NCI-H128 (cell line): ENCODE measurements around the gene ARMC6.
A peak's percentile ranks its signal among the peaks of the same experiment; 100 is the strongest.

ENCODE experiments used
- DNase-seq: peaks from one replicate; lab custom pipeline; 2025; ENCODE audit not compliant: unreplicated experiment; lab: John Stamatoyannopoulos, UW

ARMC6 gene

DNA sequence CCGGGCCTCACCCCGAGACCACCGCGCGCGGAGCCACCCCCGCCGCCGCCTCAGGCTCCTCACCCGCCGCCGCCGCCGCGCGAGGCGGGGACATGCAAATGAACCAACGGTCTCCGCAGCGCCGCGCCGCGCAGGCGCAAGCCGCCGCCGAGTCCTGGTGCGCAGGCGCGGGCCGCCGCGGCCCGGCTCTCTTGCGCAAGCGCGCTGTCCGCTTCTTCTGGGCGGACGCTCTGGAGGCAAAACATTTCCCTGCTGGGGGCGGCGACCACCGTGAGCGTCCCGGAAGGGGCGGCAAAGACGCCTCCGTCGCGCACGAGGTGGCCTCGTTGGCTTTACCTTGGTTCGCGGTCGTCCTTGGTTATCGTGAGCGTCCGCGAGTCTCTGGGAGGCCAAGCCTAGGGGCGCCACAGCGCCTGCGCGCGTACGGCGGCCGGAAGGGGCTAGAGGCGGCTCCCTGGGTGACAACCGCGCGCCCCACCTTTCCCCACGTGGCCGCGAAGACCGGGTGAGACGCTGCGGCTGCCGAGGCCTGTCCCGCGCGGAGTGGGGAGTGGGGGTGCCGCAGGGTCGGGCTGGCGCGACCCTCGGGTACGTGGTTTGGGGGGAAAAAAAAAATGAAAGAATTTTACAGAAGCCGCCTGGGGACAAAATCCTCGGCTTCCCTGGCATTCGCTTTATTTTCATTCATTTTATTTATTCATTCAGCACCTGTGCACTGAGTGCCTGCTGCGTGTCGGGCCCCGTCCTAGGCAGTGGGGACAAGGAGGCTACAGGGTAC is at the start of gene ARMC6, which contains the start of gene SUGP2:
ARMC6 (plus strand) TSS at position 178 of the 778 bp plus-strand sequence. CDS start 607 bp downstream, outside the sequence.
SUGP2 (minus strand) TSS at position 92 of the 778 bp plus-strand sequence. CDS start 2,446 bp downstream, outside the sequence.
- DNase-seq = peak; percentile 63

DNA sequence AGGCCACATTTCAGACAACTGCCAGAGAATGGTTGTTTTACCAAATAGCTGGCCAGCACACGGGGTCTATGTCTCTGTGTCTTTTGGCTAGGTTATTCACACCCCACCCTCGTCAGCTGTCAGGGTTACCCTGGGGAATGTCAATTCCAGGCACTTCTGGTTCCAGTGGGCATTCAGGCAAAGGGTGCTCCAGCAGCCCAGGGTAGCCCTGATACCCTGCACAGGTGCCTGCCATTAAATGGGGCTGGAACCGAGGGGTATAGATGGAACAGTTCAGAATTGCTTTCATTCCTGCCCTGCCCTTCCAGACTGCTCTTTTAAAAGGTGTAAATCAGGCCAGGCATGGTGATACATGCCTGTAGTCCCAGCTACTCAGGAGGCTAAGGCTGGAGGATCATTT is 49.2 kb upstream of the ARMC6 start:
- no peak for DNase-seq

DNA sequence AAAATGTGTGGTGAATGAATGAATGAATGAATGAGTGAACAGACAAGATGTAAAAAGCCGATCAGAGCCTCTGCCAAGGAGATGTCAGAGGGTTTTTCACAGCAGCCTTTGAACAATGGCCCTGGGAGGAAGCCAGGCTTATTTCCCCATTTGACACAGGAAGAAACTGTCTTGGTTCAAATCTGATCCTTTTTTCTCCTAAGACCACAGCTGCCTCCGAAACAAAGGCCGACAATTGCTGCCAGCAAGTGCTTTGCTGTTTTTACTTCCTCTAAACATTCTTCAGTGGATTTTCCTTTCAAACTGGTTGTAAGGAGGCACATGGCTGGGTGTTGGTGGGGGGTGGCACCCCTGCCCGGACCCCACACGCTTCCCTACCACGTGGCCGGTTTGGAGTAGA is 48.1 kb upstream of the ARMC6 start:
- no peak for DNase-seq

DNA sequence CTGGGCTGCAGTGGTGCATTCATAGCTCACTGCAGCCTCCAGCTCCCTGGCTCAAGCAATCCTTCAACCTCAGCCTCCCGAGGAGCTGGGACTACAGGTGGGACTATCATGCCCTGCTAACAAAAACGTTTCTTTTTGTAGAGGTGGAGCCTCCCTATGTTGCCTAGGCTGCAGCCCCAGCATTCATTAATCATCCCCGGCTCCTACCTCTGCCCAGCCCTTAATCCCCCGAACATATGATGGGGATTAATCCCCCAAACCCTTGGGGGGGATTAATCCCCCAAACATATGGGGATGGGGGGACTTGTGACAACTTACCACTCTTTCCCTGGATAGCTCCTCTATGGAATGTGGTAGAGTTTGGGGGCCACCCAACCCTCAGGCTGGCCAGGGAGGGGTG is 45.9 kb upstream of the ARMC6 start:
- DNase-seq = no peak

DNA sequence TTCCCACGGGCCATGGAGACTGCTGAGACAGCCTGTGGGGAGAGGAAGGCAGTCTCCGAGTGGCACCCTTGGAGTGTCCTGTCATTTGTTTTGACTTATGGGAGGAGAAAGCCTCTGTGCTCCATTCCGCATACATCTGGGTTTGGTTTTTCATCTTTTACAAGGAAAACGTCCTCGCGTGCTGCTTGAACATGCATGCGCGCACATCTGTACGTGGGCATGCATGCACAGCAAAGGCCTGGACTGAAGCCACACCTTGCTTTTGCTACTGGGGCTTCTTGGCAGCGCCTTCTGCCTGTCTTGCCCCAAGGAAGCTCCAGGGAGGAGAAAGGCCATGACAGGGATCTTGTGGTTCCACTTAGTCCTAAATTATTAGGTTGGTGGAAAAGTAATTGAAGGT is 44.1 kb upstream of the ARMC6 start:
- no peak for DNase-seq

DNA sequence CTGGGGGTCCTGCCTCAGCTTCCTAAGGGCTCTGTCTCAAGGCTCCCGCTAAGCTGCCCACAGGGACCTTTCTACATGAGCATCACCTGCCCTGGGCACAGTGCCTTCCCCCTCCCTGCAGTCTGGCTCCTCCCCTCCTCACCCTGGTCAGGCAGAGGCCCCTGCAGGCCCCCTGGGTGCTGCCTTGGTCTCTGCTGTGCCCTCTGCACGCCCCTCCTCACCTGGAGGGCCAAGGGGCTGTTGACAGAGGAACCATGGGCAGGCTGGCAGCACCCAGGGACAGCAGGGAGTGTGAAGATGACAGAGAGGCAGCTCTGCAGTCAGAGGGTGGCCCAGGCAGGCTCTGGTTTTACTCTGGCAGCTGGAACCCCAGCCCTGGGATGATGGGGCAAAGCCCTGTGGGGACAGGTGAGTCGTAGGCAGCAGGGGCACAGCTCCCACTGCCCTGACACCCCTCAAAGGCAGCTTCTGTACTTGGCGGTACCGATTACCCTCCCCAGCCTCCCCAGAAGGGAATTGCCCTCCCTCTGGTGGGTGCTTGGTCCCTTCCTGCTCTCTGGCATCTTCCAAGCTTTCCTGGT is 43.2 kb upstream of the ARMC6 start:
- no peak for DNase-seq

DNA sequence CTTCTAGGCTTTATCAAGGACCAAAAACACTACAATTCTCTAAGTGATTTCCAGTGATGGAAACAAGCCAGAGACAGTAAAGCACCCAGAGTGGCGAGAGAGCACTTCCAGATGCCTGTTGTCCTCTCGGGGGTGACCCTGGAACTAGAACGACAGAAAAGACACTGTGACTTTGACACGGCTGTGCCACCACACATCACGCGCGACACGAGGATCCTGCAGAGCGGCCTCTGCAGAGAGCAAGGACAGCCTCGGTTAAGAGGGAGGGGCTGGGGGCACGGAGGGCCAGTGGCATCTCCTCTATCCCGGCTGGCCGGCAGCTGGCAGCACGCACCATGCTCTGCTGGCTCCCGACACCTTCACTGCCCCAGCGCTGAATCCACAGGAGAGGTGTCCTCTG is 42.4 kb upstream of the ARMC6 start:
- no peak for DNase-seq

DNA sequence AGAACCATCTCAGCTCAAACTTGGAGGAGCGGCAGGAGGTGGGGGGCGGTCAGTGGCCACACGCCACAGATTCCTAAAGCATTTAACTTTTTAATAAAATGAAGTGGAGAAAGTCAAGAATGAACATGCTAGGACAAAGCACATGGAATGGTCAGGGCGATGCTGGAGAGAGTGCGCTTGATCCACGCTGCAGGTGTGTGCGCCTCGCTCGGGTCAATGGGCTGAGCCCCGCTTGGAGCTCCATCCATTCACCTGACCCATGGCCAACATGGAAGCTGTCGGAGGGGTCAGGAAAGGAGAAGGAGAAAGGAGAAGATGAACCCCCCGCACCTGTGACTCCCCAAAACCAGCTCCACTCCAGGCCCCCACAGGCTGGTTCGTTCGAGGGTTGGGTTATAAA is 41.9 kb upstream of the ARMC6 start:
- no peak for DNase-seq

DNA sequence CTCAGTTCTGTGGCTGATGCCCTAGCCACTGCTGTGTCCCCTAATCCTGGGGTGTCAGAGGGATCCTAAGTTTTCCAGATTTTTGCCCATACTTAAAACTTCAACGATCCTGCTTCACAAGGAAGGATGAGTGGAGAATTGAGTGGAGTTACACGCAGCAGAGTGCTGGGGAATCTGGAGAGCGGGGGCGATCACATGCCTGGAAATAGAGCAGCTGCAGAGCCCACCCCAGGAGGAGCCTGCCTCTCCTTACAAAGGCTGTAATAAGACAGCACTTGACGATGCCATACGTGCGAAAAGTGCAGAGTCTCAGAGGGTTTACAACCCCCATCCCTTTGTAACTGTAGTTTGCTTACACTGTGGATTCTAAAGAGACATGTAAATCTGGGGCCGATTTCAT is 40.7 kb upstream of the ARMC6 start:
- no peak for DNase-seq

DNA sequence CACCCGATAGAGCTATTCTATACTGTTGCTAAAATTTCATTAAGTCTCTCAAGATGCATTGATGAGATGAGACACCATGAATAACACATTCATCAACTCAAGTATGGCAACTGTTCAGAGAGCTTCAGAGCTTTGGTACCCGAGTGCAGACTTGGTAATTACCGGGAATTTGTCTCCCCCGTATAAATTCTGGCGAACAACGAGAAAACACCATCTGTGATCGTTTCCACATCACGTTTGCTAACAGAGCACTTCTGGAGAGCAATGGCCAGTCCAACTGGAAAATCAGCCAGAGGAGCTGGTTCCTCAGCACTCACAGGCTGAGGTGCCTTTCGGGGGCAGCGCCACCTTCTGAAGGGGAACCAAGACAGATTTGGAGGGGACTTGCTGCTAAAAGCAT is 40.3 kb upstream of the ARMC6 start:
- no peak for DNase-seq

DNA sequence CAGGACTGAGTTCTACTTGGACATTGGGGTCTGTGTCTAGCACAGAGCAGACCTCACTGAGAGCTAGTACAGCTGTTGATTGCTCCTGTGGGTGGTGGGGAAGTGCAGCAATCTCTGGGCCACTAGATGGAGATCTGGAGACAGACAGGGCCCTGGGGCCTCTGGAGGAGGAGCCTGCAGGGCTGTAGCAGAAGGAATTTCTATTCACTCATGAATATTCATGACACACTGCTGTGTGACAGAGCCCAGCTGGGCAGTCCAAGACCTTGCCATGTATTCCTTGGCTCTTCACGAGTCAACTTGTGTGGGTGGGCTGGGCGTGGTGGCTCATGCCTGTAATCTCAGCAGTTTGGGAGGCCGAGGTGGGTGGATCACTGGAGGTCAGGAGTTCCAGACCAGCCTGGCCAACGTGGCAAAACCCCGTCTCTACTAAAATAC is 37.6 kb upstream of the ARMC6 start:
- DNase-seq = no peak

DNA sequence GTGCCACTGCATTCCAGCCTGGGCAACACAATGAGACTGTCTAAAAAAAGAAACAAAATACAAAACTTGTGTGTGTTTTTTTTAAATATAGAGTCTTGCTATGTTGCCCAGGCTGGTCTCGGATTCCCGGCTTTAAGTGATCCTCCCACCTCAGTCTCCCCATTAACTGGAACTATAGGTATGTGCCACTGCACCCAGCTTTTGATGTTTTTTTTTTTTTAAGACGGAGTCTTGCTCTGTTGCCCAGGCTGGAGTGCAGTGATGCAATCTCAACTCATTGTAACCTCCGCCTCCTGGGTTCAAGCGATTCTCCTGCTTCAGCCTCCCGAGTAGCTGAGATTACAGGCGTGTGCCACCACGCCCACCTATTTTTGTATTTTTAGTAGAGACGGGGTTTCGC is 37.1 kb upstream of the ARMC6 start:
- no peak for DNase-seq

DNA sequence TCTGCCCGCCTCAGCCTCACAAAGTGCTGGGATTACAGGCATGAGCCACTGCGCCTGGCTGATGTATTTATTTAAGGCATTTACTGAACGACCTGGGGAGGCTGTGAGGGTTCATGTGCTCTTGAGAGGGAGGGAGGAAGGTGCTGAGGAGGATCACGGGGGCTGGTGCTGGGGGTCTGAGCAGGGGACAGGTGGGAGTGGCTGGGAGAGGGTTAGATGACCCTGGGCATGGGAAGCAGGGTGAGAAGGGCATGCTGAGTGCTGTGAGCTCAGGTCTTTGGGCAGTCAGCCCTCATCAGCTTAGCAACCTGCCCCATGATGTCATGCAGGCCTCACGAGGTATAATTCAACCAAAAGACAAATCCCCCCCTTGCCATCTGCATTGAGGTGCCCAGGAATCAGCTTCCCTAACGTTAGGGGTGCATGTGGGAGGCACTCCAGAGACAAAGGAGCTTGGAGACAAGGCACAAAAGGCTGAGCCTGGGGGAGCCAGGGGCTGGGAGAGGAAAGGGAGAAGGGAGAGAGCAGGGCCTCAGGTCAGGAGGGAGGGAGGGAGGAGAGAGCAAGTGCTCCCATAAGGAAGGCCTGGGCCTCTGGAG is 36.5 kb upstream of the ARMC6 start:
- DNase-seq = no peak

DNA sequence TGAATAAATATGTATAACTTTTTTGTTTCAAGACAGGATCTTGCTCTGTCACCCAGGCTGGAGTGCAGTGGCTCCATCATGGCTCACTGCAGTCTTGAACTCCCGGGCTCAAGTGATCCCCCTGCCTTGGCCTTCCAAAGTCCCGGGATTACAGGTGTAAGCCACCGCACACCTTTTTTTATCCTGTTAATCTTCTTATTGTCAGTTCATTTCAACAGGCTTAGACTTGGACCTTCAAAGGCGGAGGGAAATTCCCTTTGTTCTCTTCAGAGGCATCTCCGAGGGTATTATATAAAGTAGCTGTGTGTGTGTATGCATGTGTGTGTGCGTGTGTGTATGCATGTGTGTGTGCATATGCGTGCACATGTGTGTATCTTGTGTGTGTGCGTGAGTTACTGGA is 35.1 kb upstream of the ARMC6 start:
- no peak for DNase-seq

DNA sequence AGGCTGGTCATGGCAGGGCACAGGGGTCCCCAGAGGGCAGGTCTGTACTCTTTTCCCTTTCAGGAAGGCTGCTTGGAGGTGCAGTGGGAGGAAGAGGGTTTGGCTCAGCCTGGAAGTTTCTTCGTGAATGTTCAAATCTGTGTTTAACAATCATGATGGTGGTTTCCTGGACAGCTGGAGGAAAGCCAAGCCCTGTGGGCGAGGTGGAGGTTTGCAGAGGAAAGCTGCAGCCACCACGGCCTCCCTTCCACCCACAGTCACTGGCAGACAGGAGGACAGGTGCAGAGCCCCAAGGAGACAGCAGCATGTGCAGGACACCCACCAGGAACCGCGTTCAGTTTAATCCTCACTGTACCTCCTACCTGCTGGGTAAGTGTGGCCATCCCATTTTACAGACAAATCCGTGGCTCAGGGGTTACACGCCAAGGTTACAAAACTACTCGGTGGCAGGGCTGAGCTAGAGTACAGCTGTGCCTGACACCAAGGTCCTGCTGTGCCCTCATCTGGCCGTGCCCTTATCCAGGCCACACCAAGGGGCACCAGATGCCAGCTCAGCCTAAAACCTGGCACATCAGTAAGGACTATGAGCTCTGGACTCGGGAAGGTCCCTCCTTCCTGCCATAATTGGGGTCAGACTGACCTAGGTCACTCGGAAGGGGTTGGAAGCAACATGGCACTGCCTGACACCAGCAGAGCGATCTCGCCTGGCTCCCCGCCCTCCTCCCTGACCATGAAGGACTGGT is 34.2 kb upstream of the ARMC6 start:
- no peak for DNase-seq

DNA sequence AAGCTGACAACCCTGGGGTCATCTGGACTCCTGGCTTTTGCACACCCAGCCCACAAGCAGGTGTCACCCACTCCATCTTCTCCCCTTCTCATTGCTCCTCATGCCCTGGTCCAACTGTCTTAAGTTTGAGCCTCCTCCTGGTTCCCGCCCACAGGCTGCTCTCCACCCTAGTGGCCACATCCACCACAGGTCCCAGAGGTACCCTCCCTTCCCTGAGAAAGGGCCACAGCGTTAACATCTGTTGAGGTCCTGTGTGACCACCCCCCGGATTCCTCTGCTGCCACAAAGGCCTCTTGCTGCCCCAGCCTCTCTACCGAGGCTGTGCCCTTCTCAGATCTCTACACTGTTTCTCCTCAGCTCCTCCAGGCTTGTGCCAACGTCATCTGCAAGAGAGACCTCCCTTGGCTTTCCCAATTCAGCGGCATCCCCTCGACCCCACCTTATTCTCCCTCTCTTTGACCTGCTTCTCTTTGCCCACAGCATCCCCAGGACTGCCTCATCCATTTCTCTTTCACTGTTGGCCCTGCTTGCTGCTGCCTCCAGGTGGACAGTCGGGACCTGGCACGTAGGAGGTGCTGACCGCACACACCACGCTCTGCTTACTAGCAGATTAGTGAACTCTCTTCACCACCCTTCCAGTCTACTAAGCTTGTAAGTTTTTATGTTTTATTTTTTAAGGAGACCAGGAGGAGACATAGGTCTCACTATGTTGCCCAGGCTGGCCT is 33.3 kb upstream of the ARMC6 start:
- DNase-seq = no peak

DNA sequence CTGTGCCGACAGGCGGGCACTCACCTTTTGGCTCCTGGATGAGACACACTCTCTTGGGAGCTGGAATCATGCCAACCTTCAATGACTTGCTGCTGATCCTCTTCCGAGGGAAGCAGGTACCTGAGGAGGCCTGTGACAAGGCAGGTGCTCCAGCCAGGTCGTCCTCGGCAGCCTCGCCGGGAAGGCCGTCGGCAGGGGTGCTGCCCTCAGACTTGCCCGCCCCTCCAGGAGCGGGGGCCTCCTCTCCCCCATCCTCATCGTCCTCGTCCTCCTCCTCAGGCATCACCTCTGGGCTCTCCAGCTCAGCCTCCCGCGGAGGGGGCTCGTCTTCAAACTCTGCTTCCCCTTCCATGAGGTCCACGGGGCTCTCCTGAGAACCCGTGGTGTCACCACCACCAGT is 29.3 kb upstream of the ARMC6 start:
- DNase-seq = no peak

DNA sequence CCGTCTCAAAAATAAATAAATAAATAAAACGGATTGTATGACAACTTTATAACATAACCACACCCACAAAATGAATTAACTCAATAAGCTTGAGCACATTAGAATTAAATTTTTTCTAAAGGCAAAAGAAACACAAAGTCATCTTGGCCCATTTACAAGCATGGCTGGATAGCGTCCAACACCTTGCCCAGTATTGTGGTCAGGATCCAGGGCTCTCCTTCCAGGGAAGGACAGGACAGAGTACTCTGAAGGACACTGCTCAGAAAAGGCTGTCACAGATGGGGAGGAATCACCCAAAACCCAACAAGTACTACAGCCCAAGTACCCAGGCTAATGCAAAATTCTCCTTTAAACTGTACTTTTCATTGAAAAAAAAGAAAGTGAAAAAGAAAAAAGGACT is 27.2 kb upstream of the ARMC6 start:
- no peak for DNase-seq

DNA sequence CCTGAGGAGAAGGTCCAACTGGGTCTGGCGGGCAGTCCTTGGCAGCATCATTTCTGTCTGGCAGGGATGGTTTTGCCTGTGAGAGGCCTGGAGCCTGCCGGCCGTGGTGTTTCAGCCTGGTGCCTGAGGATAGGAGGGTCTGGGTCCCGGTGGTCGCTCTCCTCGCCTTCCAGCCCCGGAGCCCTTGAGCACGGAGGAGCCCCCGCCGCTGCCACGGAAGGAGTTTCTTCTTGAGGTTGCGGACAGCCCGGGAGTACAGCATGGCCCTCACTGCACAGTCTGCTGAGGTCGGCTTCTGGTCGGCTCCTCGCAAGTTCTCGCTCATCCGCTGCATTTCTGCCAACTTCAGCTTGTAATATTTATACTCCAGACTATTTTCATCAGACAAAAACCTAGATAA is 23.5 kb upstream of the ARMC6 start:
- no peak for DNase-seq

DNA sequence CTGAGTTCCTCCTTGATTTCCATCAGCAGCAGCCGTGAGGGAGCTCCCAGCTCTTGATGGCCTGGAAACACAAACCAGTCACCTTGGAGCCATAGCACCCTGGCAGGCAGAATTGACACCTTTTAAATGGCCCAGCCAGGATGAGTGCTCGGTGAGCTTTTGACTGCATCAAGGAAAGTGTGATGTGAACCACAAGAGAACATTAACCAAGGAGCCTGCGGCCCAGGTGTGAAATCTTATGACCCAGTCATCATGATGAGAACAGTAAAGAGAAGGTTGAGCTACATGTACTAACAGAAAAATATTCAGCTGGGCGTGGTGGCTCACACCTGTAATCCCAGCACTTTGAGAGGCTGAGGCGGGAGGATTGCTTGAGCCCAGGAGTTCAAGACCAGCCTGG is 22.9 kb upstream of the ARMC6 start:
- DNase-seq = no peak

DNA sequence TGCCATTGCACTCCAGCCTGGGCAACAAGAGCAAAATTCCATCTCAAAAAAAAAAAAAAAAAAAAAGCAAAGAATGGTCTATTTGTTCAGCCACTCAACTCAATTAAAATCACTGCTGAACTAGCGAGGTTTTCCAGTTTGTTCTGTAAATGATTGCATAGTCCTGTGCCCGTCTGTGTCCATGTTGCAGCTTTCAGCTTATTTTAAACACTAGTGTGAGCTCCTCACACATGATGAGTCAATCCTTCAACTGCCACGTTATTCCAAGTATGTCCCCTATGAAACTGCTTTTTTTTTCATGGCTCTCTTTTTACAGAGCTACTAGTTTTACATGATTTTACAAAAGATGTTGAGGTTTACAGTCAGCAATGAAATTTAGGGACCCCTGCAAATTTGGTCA is 12.3 kb upstream of the ARMC6 start:
- DNase-seq = no peak
